Fibroblast of skin of right quadriceps (primary cell): ENCODE measurements around the gene TFEB.
A peak's percentile ranks its signal among the peaks of the same experiment; 100 is the strongest.

Source experiments
- DNase-seq: peaks from one replicate; pipeline ENCODE4 v3.0.0-alpha.2; 2013

Gene TFEB

GRCh38 chr6:41736800-41737555 lies 1.6 kb upstream of the TFEB start:
- DNase-seq, result no peak

GRCh38 chr6:41736186-41736733 lies 852 bp upstream of the TFEB start:
- DNase-seq, result no peak

- DNase-seq, result peak; percentile 57
Observed at GRCh38 chr6:41734666-41735426, 562 bp downstream of the TFEB start.

GRCh38 chr6:41733707-41734665 lies 1.4 kb downstream of the TFEB start:
- peak; percentile 40 for DNase-seq

GRCh38 chr6:41733360-41733706 lies 2.1 kb downstream of the TFEB start:
- DNase-seq, result no peak

- no peak for DNase-seq
Observed at GRCh38 chr6:41732591-41733359, 2.6 kb downstream of the TFEB start.

- DNase-seq, result no peak
Observed at GRCh38 chr6:41732149-41732548, 3.3 kb downstream of the TFEB start.

- no peak for DNase-seq
Observed at GRCh38 chr6:41731561-41732086, 3.8 kb downstream of the TFEB start.

- DNase-seq, result peak; percentile 18
Observed at GRCh38 chr6:41730531-41731436, 4.6 kb downstream of the TFEB start.

- DNase-seq, result no peak
Observed at GRCh38 chr6:41729624-41730023, 5.8 kb downstream of the TFEB start.

GRCh38 chr6:41728954-41729353 lies 6.5 kb downstream of the TFEB start:
- no peak for DNase-seq

GRCh38 chr6:41728073-41728936 lies 7.1 kb downstream of the TFEB start:
- DNase-seq, result no peak

GRCh38 chr6:41727705-41728072 lies 7.7 kb downstream of the TFEB start:
- DNase-seq, result no peak

GRCh38 chr6:41726876-41727275 lies 8.5 kb downstream of the TFEB start:
- no peak for DNase-seq

- no peak for DNase-seq
Observed at GRCh38 chr6:41724586-41725501, 10.6 kb downstream of the TFEB start.

- no peak for DNase-seq
Observed at GRCh38 chr6:41724228-41724580, 11.2 kb downstream of the TFEB start.

GRCh38 chr6:41723530-41724227 lies 11.7 kb downstream of the TFEB start:
- peak; percentile 87 for DNase-seq

GRCh38 chr6:41722969-41723529 lies 12.4 kb downstream of the TFEB start:
- DNase-seq, result no peak
